K562 (cell line): ENCODE measurements around the gene LPA. TPM values are rescaled to one million over a fixed set of nuclear protein-coding genes. Genes with fewer than 3 reads are reported as not detected.
A peak's percentile ranks its signal among the peaks of the same experiment; 100 is the strongest.

ENCODE experiments used
- ARID2 ChIP-seq: fragments of 450-650 bp; IDR thresholded peaks from 2 replicates; pipeline ENCODE4 v1.6.1; 2017; ENCODE audit warnings: antibody characterized with exemption, mild to moderate bottlenecking
- ELF1 ChIP-seq: fragments of 200-800 bp; sonication (Bioruptor generic); IDR thresholded peaks from 2 replicates; pipeline ENCODE4 v1.6.1; 2016; ENCODE audit warnings: missing genetic modification characterization, missing compliant biosample characterization
- ERF ChIP-seq: fragments of 450-650 bp; formaldehyde crosslinking; IDR thresholded peaks from 2 replicates; pipeline ENCODE4 v1.4.0; 2020; ENCODE audit warnings: mild to moderate bottlenecking, mixed read lengths
- FOXA3 ChIP-seq, 2 experiments: fragments of 450-650 bp in 1 of 2; sonication (generic) in 1 of 2; formaldehyde crosslinking; IDR thresholded peaks in 1 of 2; conservative IDR thresholded peaks in 1 of 2; 2 replicates each; pipeline versions ENCODE4 v1.4.0 to v1.8.0; 2020 to 2022; ENCODE audit warnings: mild to moderate bottlenecking in 2 of 2, missing genetic modification reagents in 1 of 2
- HMBOX1 ChIP-seq: sonication (generic); IDR thresholded peaks from 2 replicates; pipeline ENCODE4 v1.6.1; 2016
- RBBP5 ChIP-seq: fragments of 200-600 bp; sonication (generic); IDR thresholded peaks from 2 replicates; pipeline ENCODE4 v1.6.1; 2012; ENCODE audit warnings: borderline replicate concordance, mild to moderate bottlenecking, low read length, control low read depth, inconsistent platforms; ENCODE audit not compliant: insufficient read depth, poor library complexity, severe bottlenecking
- RERE ChIP-seq: sonication (generic); formaldehyde crosslinking; IDR thresholded peaks from 2 replicates; pipeline ENCODE4 v1.8.0; 2023; ENCODE audit warnings: missing genetic modification reagents, mild to moderate bottlenecking, borderline replicate concordance
- TAF9B ChIP-seq: fragments of 450-650 bp; IDR thresholded peaks from 2 replicates; pipeline ENCODE4 v1.6.1; 2018; ENCODE audit warnings: mild to moderate bottlenecking; ENCODE audit not compliant: partially characterized antibody
- polyA plus RNA-seq, 8 experiments: library from polyadenylated mRNA; depleted of rRNA in 4 of 8; stranded (reverse) in 5 of 8; unstranded in 3 of 8; fragments of >200 nt; fragmentation: Nextera tagmentation in 2 of 8; fragmentation: Illumina TruSeq in 1 of 8; extraction: Ambion mirVana in 2 of 8; extraction: Trizol in 1 of 8; gene quantifications; 2 replicates each; pipeline versions ENCODE4 v1.2.1 to v1.2.3, GENCODE V29; 2011 to 2014; ENCODE audit warnings: inconsistent platforms in 1 of 8, missing spikeins in 1 of 8
- total RNA-seq, 7 experiments: library from RNA; depleted of rRNA in 6 of 7; stranded (reverse); fragments of >200 nt in 6 of 7; fragmentation: Illumina TruSeq in 2 of 7; extraction: Trizol in 2 of 7; gene quantifications; 2 replicates each; pipeline versions ENCODE4 v1.2.1 to v1.2.3, GENCODE V29; 2011 to 2021; ENCODE audit warnings: low replicate concordance in 1 of 7
- TF ChIP-seq, protein P1 (sequence below): fragments of 150-350 bp; IDR thresholded peaks from 2 replicates; pipeline ENCODE4 v1.6.1; 2014; ENCODE audit warnings: low read depth, mild to moderate bottlenecking, low read length, borderline replicate concordance
- TF ChIP-seq, protein P2 (sequence below): sonication (generic); formaldehyde crosslinking; IDR thresholded peaks from 2 replicates; pipeline ENCODE4 v1.8.0; 2023; ENCODE audit warnings: mild to moderate bottlenecking, missing genetic modification reagents

Gene LPA
- total and polyA plus RNA-seq, 9 of the 15 experiments (the other 6 are each of a cell fraction or from before 2014, with no cell fraction given) = 0.01 to 0.18 (median 0.07) TPM; not detected in 6

- TF ChIP-seq, protein P1, sequence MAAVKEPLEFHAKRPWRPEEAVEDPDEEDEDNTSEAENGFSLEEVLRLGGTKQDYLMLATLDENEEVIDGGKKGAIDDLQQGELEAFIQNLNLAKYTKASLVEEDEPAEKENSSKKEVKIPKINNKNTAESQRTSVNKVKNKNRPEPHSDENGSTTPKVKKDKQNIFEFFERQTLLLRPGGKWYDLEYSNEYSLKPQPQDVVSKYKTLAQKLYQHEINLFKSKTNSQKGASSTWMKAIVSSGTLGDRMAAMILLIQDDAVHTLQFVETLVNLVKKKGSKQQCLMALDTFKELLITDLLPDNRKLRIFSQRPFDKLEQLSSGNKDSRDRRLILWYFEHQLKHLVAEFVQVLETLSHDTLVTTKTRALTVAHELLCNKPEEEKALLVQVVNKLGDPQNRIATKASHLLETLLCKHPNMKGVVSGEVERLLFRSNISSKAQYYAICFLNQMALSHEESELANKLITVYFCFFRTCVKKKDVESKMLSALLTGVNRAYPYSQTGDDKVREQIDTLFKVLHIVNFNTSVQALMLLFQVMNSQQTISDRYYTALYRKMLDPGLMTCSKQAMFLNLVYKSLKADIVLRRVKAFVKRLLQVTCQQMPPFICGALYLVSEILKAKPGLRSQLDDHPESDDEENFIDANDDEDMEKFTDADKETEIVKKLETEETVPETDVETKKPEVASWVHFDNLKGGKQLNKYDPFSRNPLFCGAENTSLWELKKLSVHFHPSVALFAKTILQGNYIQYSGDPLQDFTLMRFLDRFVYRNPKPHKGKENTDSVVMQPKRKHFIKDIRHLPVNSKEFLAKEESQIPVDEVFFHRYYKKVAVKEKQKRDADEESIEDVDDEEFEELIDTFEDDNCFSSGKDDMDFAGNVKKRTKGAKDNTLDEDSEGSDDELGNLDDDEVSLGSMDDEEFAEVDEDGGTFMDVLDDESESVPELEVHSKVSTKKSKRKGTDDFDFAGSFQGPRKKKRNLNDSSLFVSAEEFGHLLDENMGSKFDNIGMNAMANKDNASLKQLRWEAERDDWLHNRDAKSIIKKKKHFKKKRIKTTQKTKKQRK = no peak
- TF ChIP-seq RERE (CRISPR knock-in tag) (no peak), ERF (CRISPR knock-in tag) (peak; percentile 12; the same call in 1 of the 2 replicates), TAF9B (no peak), ELF1 (peak; percentile 97), HMBOX1 (no peak), RBBP5 (no peak), ARID2 (peak; percentile 90), FOXA3 (CRISPR knock-in tag; conservative IDR thresholded peaks at IDR 0.05 in 1 of 2, IDR thresholded peaks at IDR 0.05 in 1 of 2) (no peak)
- TF ChIP-seq, protein P2, sequence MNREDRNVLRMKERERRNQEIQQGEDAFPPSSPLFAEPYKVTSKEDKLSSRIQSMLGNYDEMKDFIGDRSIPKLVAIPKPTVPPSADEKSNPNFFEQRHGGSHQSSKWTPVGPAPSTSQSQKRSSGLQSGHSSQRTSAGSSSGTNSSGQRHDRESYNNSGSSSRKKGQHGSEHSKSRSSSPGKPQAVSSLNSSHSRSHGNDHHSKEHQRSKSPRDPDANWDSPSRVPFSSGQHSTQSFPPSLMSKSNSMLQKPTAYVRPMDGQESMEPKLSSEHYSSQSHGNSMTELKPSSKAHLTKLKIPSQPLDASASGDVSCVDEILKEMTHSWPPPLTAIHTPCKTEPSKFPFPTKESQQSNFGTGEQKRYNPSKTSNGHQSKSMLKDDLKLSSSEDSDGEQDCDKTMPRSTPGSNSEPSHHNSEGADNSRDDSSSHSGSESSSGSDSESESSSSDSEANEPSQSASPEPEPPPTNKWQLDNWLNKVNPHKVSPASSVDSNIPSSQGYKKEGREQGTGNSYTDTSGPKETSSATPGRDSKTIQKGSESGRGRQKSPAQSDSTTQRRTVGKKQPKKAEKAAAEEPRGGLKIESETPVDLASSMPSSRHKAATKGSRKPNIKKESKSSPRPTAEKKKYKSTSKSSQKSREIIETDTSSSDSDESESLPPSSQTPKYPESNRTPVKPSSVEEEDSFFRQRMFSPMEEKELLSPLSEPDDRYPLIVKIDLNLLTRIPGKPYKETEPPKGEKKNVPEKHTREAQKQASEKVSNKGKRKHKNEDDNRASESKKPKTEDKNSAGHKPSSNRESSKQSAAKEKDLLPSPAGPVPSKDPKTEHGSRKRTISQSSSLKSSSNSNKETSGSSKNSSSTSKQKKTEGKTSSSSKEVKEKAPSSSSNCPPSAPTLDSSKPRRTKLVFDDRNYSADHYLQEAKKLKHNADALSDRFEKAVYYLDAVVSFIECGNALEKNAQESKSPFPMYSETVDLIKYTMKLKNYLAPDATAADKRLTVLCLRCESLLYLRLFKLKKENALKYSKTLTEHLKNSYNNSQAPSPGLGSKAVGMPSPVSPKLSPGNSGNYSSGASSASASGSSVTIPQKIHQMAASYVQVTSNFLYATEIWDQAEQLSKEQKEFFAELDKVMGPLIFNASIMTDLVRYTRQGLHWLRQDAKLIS (CRISPR knock-in tag) = no peak; the same call in 1 of the 2 replicates
Observed at GRCh38 chr6:160520043-160520904, 143.8 kb downstream of the LPA start (continued).
